ENCODE results near the gene RTP1.

GRCh38 chr3:187167777-187168176 is 29.5 kb upstream of the RTP1 start:
- TF ChIP-seq CTCF (IDR thresholded peaks at IDR 0.05): no peak
- TF ChIP-seq POLR2A (IDR thresholded peaks at IDR 0.05): no peak

All from body of pancreas (tissue), 4 donors.